Muscle of arm (tissue), 12 donors: ENCODE data around the gene ZNF488. TPM values are rescaled to one million over a fixed set of nuclear protein-coding genes. Genes with fewer than 3 reads are reported as not detected.
"Not testable (repeated sequence)": the region's sequence is repeated elsewhere in the genome, so short reads cannot be mapped to it uniquely, and the experiment has no call there.

ENCODE experiments used
- DNase-seq: peaks from one replicate; pipeline ENCODE4 v3.0.0-alpha.2; 2013
- polyA plus RNA-seq, 12 donors: library from polyadenylated mRNA; unstranded; fragments of 120-200 nt; gene quantifications; one replicate each; pipeline ENCODE4 v1.2.1, GENCODE V29; 2013; ENCODE audit not compliant: insufficient read length in 12 of 12

ZNF488 gene
- polyA plus RNA-seq, 12 donors = 2.0 to 5.1 (median 3.8) TPM; not detected in 1

DNA sequence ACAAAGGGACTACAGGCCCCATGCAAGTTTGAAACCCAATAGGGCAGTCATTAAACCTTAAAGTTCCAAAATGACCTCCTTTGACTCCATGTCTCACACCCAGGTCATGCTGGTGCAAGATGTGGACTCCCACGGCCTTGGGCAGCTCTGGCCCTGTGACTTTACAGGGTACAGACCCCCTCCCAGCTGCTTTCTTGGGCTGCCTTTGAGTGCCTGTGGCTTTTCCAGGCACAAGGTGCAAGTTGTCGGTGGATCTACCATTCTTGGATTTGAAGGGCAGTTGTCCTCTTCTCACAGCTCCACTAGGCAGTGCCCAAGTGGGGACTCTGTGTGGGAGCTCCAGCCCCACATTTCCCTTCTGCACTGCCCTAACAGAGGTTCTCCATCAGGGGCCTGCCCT lies 2.0 kb upstream of the ZNF488 start:
- DNase-seq = not testable (repeated sequence)

DNA sequence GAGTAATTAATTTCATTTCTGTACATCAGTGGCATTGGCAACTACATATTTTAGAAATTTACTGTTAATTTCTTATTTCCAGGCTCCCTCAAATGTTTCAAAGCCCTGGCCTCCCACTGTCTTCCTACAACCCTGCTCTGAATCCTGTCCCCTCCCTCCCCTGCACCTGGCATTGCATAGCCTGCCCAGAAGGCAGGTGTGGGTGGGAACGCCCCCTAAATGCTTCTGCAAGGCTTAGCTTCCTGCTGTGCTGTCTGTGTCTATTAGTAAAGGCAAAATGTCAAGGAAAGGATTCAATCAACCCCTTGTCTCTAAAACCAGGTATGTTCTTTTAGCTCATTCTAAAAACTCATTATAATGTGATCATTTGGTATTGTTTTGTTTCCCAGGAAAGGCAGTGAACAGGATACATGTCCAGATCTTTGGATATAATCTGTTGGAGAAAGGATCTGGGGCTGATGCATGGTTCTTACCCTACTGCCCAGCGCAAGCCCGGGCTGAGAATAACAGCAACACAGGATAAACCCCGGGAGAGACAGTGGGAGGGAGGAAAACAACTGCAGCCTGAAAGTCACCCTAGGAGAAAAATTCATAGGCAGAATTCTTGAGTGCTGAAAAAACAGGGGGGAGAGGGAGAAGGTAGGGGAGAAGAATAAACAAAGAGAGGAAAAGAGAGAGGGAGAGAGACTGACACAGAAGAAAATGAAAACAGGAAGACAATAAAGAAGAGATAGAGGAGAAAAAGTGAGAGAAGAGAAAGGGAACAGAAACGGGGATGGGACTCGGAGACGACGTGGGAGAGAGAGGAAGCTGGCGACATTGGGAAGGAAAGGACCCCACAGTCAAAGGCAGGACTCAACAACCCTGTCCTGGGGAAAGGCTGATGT lies 589 bp downstream of the ZNF488 start:
- DNase-seq = no peak

DNA sequence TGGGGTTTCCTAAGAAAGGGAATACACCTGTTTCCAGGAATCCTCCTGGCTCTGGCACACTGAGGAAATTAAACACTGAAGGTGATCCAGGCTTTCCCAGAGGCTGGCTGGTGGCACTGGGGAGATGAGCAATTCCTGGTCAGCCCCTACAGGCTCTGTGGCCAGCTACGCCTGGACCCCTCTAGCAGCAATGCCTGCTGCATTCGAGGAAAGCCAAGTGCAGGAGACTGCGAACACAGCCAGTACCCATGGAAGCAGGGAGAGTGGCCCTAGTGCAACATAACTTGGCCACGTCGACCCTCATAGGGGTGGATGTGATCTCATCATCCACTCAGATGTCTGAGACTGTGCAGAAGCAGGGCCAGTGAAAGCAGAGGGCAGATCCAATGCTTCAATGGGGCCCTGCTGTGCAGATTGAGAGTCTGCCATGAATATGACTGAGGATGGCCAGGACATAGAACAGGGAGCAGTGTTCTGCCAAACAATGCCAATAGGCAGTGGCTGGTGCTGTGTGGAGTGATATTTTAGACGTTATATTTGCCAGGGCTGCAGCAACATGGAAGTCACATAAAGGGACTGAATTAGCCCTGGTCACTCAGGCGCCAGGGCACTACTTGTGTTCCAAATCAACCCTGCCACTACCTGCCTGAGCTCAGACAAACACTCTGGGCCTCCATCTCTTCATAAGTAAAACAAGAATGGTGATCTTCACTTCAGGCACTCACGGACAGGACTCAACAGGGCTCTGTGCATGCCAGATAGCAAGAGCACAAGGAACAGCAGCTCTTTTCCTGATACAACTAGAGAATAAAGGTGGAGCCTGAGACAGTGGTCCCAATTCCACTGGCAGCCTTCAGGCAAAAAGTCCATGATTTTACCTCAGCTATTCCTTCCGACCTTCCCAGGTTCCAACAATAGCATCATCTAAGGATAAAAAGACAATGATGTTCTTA lies 2.4 kb downstream of the ZNF488 start:
- no peak for DNase-seq

DNA sequence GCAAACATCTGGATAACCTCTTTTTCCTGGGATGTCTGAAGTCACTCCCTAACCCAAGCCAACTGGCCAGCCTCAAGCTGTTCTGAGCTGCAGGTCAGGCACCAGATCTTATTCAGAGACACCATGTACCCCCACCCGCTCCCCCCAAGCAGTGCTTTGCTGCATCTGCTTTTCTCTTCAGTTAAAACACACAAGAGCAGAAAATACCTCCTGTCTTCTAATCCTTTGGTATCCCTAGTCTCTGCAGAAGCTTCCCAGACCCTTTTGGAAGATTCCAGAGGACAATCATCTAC lies 3.0 kb downstream of the ZNF488 start:
- DNase-seq = peak; percentile 38

DNA sequence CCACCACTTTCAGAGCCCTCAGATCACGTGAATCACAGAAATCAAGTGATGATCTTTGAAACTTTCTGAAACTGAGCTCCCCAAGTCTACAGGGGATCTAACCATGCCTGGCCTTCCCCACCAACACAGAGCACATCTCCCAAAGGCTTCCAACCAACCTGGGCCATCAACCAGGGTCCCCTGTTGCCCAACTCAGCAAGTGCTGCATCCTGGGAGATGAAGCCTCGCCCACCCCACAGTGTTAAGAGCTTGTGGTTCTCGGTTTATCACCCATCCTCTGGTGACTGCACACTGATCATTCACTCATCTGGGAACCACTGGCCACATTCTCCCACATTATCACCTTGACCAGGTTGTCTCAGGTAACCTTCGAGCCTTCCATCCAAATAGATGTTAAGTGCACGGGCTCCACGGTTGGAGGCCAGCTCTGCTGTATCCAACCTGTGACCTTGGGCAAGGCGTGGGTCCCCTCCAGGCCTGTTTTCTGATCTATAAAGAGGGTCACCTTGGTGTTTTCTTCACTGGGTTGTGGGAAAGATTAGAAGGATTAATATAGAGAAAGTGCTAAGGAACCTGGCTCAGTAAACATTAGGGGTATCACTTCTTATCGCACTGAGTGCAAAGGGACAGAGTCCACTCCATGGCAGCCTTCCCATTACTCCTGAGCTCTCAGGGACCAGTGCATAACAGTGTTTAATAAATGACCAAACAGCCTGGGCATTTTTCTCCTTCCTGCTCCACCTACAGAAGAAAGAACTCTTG lies 3.6 kb downstream of the ZNF488 start:
- no peak for DNase-seq

DNA sequence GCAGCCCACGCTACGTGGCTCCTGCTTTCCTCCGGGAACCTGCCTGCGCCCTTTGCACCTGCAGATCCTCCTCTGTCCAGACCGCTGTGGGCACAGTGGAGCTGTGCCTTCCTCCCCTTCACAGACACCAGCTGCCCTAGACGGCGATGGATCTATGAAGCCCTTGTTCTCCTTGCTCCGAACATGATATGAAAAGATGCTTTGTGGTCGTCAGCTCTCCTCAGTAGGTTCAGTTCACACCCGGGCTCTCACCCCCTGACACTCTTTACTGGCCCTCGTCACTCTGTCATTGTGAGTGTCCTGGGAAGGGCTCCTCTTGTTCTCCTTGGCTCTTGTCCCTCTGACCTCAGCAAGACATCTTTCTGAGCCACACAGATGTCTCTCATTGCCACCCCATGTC lies 4.2 kb downstream of the ZNF488 start:
- DNase-seq = no peak

DNA sequence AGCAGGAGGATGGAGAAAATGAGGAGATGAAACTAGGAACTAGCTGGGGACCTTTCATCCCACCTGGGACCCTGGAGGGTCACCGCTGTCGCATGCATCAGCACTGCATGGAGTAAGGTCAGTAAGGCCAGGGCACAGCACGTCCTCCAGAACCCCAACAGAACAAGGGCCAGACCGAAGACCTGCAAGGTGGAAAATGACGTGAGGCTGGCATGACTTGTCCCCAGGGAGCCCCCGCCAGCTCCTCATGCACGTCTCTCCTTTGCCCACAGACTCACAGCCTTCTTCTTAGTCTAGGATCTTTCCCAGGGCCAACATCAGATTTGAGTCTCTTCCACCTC lies 4.7 kb downstream of the ZNF488 start:
- no peak for DNase-seq

DNA sequence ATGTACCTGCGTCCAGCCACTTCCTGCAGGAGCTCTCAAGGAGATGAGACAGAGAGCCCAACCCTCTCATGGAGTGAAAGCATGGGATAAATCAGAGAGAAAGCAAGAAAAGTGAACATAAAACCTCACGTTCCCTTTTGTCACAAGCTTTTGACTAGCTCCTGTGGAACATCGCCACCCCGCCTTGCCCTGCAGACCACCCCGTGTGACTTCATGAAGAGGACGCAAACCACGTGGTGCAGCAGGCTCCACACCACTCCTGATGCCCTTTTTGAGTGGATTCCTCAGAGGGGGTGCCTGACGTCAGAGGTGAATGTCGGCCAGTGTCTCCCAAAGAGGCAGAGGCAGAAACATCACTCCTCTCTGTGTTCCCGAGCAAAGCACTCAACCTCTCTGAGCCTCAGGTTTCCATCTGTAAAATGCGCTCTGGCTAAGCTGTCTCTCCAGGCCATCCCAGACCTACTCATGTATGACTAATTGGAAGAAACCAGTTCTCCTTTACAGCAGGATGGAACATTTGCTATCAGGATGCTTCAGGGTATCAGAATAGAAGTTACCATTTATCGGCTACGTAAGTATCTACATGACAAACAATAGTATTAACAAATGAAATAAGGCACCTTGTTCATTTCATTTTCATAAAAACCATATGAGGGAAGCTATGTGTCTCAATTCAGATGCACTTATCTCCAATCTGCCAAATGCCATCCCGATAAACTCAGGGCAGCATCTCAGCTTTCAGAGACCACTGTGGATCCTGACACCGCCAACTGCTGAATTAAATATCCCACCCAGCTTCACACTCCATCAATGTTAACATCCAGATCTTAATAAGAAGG lies 5.3 kb downstream of the ZNF488 start:
- no peak for DNase-seq

DNA sequence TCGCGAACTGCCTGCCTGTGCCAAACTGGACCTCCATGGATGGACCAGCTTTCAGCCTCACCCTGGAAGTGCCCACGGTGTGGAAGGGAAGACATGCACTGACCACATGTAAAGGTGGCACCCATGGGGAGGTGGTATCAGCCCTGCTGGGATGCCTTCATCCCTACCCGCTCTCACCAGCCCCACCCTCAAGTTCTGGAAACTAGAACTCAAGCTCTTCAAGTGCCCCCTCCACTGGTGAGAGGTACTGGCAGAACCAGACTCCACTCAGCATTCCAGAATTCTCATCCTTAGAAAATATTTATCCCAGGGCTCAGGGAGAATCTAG lies 5.9 kb downstream of the ZNF488 start:
- no peak for DNase-seq

DNA sequence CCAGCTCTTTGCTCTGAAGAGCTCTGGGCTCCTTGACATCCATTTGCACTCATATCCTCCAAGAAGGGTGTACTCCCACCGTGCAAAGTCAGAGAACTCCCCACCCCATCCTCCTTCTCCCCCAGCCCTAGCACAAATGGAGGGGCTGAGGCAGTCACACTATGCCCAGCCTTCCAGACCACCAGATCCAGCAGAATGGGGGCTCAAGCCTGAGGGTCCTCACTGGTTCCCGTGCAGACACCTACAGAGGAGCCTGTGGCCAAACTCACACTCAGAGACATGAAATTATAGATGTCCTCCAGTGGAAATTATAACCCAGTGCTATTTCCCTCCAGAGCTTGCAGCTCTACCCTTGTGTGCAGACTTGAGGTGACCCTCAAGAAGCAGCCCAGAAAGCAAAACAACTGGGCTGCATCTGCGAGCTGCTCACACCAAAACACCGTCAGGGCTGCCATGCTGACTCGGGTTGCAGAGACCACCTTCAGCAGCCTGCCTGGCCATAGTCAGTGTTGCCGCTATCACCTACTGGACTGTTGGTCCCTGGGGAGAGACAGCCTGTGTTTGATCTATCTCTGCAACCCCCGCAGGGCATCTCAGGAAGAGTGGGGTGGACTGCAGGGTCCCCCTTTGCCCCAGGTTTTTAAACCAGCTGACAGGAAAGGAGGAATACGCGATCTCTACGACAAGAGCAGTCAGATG lies 7.4 kb downstream of the ZNF488 start:
- DNase-seq = no peak

DNA sequence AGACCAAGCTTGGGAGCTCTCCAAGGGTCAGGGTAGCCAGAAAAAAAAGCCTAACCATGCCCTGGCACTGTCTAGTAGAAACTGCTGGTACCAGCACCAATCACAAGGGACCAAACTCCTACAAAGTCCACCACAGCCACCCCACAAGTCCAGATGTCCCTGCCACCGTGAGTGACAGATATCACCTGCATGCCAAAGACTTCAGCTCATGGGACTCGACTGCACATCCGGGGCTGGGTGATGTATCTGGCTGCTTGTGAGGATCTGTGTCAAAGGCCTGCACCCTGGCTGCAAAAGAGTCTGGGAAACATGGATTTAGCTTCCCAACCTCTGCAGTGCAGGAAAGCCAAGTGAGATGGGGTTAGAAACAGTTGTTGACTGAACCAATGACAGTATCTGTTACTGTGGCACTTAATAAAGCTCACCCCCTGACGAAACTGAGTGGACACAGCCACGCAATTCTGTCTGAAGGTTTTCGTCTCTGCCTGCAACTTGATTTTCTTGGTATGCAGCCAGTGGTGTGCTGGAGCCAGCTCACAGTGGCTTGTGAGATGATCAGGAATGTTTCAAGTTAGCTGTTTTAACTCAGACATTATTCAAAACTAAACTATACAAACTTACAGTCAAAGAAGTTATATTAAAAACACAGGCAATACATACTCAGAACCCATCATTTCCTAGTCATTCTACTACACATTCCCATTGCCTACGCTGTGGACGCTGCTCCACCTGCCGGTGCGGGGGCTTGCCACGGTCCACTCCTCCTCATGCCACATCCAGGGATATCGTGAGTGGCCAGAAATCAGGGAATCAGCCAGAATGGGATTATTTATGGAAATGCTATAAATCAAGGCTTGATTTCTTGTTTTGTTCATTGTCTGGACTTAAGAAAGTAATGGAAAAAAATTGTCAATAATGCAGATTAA lies 9.2 kb downstream of the ZNF488 start:
- peak; percentile 41 for DNase-seq

DNA sequence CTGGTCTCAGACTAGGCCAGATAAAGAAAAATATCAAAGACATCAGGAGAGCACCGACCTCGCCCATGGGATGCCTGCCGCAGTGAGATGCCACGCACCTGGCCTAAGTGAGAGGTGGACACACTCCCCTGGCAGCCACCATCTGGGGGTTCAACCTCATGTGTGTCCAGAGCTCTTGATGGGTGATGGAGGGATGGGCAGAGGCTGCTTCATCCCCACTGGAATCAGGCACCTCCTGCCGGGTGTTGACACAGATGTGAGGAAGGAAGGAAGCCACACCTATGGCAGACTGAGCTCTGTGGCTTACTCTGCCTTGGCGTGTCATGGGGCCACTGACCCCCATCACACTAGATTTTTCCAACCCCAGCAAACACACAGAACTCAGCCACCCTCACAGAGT lies 11.4 kb downstream of the ZNF488 start:
- DNase-seq = no peak

DNA sequence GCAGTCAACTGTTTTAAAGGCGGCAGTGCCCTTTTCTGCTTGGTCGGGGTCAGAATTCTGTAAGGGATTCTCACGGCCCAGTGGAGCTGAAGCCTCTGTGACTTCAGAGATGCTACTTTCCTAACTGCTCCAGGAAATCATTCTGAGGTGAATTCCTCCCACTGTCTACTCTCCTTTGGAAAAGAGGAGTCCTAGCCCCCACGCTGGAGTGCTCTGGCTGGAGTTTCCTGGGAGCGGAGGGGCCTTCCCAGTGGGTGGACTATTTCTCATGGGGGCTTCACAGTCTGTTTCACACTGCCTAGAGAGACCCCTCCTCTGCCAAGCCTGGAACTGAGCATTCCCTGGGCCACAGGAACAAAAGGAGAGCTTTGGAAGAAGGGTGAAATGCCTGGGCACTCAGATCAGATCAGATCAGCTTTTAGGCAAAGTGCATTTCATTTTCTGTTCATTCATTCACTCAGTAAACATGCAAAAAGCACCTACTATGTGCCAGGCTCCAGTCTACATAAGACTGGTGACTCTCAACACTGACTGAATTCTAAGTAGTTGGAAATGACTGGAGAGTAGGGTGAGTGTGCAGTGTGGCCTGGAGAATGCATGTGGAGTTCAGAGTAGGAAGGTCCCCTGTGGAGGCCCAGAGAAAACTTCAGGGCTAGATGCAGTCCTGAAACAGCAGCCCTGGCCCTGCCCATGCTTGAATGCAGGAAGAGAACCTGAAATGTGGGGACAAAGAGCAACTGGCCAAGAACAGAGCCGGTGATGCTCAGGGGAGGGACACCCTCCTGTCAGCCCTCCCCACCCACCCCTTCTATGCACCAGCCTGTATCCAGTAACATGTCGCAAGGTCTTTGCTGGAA lies 12.2 kb downstream of the ZNF488 start:
- no peak for DNase-seq

DNA sequence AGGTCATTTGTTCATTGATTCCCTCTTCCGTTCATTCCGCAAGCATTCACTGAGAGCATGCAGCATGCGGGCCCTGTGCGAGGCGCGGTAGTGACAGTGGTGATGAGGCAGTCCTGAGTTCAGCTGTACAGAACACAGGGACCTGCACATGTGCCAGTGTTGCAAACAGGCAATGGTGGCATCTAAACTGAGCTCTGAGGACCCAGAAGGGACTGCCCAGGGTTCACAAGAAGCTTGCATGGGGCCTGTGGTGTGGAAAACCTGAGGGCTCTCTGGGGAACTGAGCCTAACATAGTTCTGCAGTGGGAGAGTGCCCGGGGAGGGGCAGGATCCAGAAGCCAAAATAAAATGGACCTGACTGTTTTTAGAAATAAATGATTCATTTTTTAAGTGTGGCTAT lies 13.2 kb downstream of the ZNF488 start:
- DNase-seq = no peak

DNA sequence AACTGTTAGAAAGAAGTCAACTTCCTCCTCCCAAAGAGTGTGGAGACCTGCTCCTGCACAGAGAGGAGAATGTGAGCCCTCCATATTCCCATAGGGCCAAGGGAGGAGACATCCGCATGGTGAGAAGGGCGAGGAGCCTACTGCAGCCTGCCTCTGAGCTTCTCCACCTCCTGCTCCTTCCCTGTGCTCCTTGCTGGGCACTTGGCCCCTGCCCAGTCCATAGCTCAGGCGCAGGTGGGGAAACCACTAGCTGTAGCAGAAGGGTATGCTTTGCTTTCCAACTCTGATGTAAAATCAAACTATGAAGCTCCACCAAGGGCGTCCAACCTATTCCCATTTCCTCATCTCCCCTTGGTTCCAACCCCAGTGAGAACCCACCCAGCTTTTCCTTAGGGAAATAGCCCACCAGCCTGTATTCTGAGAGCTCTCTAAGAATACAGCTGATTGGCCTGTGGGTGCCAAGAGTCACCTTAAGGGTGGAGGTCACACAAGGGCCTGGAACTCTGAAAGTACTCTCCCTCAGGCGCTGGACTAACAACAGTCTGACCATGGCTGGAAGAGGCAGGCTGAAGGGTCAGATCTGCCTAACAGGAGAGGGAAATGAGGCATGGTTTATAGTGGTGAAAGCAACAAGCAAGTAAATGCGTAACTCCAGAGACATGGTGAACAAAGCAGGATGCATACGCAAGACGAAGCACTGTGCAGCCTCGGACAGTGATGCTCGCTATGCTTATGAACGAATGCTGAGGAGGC lies 13.9 kb downstream of the ZNF488 start:
- DNase-seq = no peak

DNA sequence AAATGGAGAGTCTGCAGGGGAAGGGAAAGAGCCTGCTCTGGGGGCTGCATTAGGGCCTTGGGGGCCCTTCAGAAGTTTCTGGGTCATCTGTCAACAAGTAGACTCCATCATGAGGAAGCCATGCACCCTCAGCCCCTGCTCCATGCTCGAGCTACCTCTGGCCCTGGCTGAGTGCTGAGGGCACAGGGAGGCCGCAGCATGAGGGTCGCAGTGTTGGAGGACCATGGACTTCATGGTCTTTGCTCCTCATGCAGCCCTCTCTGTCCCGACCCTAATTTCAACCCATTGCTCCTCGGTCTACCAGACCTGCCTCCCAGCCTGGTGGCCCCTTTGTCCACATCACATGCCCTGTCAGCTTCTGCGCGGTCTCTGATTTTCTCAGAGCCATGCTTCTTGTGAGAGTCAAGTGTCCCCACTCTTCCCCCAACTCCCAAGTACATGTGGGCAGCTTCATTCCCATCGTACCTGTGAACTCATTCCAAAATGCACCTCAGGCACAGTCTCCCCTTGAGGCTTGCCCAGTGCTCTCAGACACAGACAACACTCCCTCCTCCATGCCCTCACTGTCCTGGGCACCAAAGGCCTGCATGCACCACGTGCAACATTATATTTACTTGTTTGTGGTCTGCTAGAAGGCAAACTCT lies 14.7 kb downstream of the ZNF488 start:
- DNase-seq = no peak

DNA sequence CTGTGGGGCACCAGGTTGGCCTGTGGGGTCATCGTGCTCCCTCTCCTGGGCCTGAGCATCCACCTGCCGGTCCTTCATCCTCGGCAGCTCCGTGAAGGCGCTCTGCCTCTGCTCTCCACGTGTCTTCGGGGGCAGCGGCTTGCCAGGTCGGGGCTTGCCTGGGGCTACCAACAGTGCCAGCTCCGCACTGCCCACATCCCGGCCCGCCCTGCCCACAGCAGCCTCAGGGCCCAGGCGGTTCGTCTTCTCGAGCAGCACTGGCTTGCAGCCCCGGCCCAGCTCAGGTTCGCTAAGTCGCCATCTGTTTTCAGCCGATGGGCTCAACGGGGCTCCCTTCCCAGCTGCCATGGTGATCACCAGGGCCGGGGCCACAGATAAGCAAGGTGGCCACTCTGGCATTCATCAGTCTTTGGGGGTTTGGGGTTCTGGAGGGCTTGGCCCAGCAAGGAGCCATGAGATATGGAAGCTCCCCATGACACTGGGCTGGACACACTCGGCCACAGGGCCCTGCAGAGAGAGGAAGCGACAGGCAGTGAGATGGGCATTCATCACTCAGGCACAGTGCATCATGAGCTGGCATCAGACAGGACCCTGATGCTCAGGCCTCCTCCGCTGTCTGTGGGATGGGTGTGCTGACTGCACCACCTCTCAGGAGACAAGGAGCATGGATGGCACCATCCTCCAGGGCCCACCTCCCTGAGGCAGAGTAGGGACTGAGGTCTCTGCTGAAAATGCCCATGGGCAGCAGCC lies 15.5 kb downstream of the ZNF488 start:
- DNase-seq = no peak
